ENCODE data around the gene GOLT1A.

DNA sequence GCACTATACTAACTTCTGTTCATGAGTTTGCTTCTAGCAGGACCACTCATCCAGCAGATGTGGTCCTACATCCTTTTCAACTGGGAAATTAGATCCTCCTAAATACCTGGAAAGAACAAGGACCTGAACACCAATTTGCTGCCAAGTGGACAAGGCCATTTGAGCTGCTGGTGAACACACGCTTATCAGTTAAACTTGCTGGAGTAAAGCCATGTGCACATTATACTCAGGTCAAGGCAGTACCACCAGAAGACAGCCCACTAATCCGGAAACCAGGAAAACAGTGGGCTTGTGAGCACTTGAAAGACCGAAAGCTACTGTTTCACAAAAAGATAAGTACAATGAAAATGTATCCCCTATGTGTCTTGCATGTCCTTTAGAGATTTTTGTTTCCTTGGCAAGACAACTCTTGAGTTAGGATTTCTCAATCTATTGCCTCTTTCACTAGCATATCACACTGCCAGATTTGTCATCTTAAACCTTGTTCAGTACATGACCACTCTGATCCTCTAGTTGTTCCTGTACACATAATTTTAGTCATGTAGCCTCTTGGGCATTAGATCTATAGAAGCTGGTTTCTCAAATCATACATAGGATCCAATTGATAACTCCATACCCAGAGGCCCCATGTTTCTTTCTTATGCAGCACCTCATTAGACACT lies 43.2 kb downstream of the GOLT1A start:
- TF ChIP-seq EZH2 (IDR thresholded peaks at IDR 0.05; ENCODE audit: borderline replicate concordance, low read length), result no peak
- TF ChIP-seq, protein P1, sequence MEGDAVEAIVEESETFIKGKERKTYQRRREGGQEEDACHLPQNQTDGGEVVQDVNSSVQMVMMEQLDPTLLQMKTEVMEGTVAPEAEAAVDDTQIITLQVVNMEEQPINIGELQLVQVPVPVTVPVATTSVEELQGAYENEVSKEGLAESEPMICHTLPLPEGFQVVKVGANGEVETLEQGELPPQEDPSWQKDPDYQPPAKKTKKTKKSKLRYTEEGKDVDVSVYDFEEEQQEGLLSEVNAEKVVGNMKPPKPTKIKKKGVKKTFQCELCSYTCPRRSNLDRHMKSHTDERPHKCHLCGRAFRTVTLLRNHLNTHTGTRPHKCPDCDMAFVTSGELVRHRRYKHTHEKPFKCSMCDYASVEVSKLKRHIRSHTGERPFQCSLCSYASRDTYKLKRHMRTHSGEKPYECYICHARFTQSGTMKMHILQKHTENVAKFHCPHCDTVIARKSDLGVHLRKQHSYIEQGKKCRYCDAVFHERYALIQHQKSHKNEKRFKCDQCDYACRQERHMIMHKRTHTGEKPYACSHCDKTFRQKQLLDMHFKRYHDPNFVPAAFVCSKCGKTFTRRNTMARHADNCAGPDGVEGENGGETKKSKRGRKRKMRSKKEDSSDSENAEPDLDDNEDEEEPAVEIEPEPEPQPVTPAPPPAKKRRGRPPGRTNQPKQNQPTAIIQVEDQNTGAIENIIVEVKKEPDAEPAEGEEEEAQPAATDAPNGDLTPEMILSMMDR (IDR thresholded peaks at IDR 0.05; ENCODE audit: low read length), result no peak
